B cell (primary cell): Measurements from ENCODE around the gene CD34. TPM values are rescaled to one million over a fixed set of nuclear protein-coding genes. Genes with fewer than 3 reads are reported as not detected.

Experiments
- ATAC-seq: fragments of 200-7000 bp; cut with Tn5 transposase; one replicate; pipeline ENCODE4 v1.10.0; 2021; ENCODE audit warnings: low read depth, mild to moderate bottlenecking, moderate number of reproducible peaks, moderate library complexity
- CTCF ChIA-PET: fragments of 350-600 bp; sonication (Branson Sonifier 250); formaldehyde crosslinking; loops from one replicate; lab custom pipeline; 2021; ENCODE audit warnings: antibody characterized with exemption, inconsistent platforms; lab: Charles Lee
- POLR2A ChIA-PET: fragments of 350-600 bp; sonication (Branson Sonifier 250); formaldehyde crosslinking; loops from one replicate; lab custom pipeline; 2021; ENCODE audit warnings: antibody characterized with exemption; lab: Charles Lee
- DNase-seq: peaks from one replicate; pipeline ENCODE4 v3.0.0; 2013
- H2AFZ ChIP-seq: 2 replicates; pipeline ENCODE4 v1.6.1; 2012; ENCODE audit warnings: mild to moderate bottlenecking, low read depth, low read length; ENCODE audit not compliant: insufficient read depth, poor library complexity, severe bottlenecking
- H3K27ac ChIP-seq, 2 donors: 1 replicate in 1 of 2; 2 replicates in 1 of 2; pipeline ENCODE4 v1.5.1; 2012 to 2013; ENCODE audit warnings: low read length in 2 of 2, mild to moderate bottlenecking in 2 of 2, moderate library complexity in 1 of 2
- H3K27me3 ChIP-seq, 4 experiments: fragments of 200-600 bp in 1 of 4; sonication (generic) in 1 of 4; replicated peaks in 1 of 4; 1 replicate in 2 of 4; 2 replicates in 2 of 4; pipeline versions ENCODE4 v1.6.1 to v1.7.0; 2013 to 2016; ENCODE audit warnings: low read length in 3 of 4, mild to moderate bottlenecking in 2 of 4, mixed read lengths in 1 of 4, moderate library complexity in 1 of 4; ENCODE audit not compliant: insufficient read depth in 4 of 4, control insufficient read depth in 3 of 4; ENCODE audit errors: control extremely low read depth in 1 of 4
- H3K36me3 ChIP-seq, 2 experiments: replicated peaks in 1 of 2; 1 replicate in 1 of 2; 2 replicates in 1 of 2; pipeline versions ENCODE4 v1.6.1 to v1.7.1; 2013; ENCODE audit warnings: low read length in 1 of 2; ENCODE audit not compliant: insufficient read depth in 2 of 2, control insufficient read depth in 1 of 2; ENCODE audit errors: control extremely low read depth in 1 of 2, extremely low read depth in 1 of 2
- H3K4me1 ChIP-seq, 2 donors: fragments of 200-600 bp in 1 of 2; sonication (generic) in 1 of 2; 1 replicate in 1 of 2; 2 replicates in 1 of 2; pipeline versions ENCODE4 v1.5.1 to v1.6.1; 2013 to 2017; ENCODE audit warnings: low read length in 2 of 2; ENCODE audit not compliant: control insufficient read depth in 2 of 2, insufficient read depth in 2 of 2
- H3K4me2 ChIP-seq: replicated peaks from 2 replicates; pipeline ENCODE3; 2012; ENCODE audit warnings: mild to moderate bottlenecking, low read depth, low read length; ENCODE audit not compliant: poor library complexity, severe bottlenecking
- H3K4me3 ChIP-seq, 5 experiments: fragments of 200-600 bp in 1 of 5; sonication (generic) in 1 of 5; 1 replicate in 3 of 5; 2 replicates in 2 of 5; pipeline versions ENCODE4 v1.5.1 to v1.7.0; 2011 to 2016; ENCODE audit warnings: low read length in 4 of 5, mild to moderate bottlenecking in 4 of 5, low read depth in 2 of 5, control low read depth in 1 of 5, moderate library complexity in 1 of 5; ENCODE audit not compliant: insufficient read depth in 1 of 5; ENCODE audit errors: control extremely low read depth in 1 of 5, extremely low read depth in 1 of 5
- H3K79me2 ChIP-seq: fragments of 200-600 bp; sonication (generic); one replicate; pipeline ENCODE4 v1.6.0; 2016; ENCODE audit warnings: low read length; ENCODE audit not compliant: control insufficient read depth, insufficient read depth
- H3K9ac ChIP-seq: fragments of 200-600 bp; sonication (generic); 2 replicates; pipeline ENCODE4 v1.6.1; 2017; ENCODE audit warnings: mild to moderate bottlenecking, low read length, moderate library complexity
- H3K9me3 ChIP-seq, 3 donors: one replicate each; pipeline versions ENCODE4 v1.6.1 to v1.7.1; 2013; ENCODE audit warnings: low read length in 2 of 3; ENCODE audit not compliant: control insufficient read depth in 2 of 3, insufficient read depth in 1 of 3; ENCODE audit errors: control extremely low read depth in 1 of 3
- H4K20me1 ChIP-seq: 2 replicates; pipeline ENCODE4 v1.6.0; 2012; ENCODE audit warnings: mild to moderate bottlenecking, low read length; ENCODE audit not compliant: insufficient read depth, control insufficient read depth, poor library complexity, severe bottlenecking
- H3K27ac Mint-ChIP-seq: one replicate; pipeline ENCODE4 v1.8.0; 2021; ENCODE audit warnings: mixed read lengths
- H3K27me3 Mint-ChIP-seq: one replicate; pipeline ENCODE4 v1.8.0; 2021; ENCODE audit warnings: mixed read lengths
- H3K4me1 Mint-ChIP-seq: one replicate; pipeline ENCODE4 v1.8.0; 2021; ENCODE audit warnings: mixed read lengths
- H3K4me3 Mint-ChIP-seq: one replicate; pipeline ENCODE4 v1.8.0; 2021; ENCODE audit warnings: mixed read lengths
- H3K9me3 Mint-ChIP-seq: one replicate; pipeline ENCODE4 v1.8.0; 2022; ENCODE audit warnings: mixed read lengths; ENCODE audit not compliant: insufficient read depth
- CTCF ChIP-seq: fragments of 200-600 bp; IDR thresholded peaks from one replicate; pipeline ENCODE4 v1.8.0; 2022; ENCODE audit warnings: antibody characterized with exemption, mild to moderate bottlenecking
- EZH2 ChIP-seq: IDR thresholded peaks from 2 replicates; pipeline ENCODE4 v1.6.1; 2012; ENCODE audit warnings: borderline replicate concordance, low read depth, mild to moderate bottlenecking, moderate library complexity, low read length; ENCODE audit not compliant: insufficient read depth, poor library complexity, severe bottlenecking
- WGBS: methylation state at CpG from one replicate; pipeline ENCODE4 v1.1.5; 2013; ENCODE audit warnings: missing lambda C conversion rate; ENCODE audit not compliant: insufficient coverage; 5-methylcytosine and 5-hydroxymethylcytosine counted together
- intact Hi-C: fragments of 100-400 bp; cut with micrococcal nuclease; formaldehyde crosslinking; loops from one replicate; pipeline ENCODE4 v1.10.0; 2022
- polyA plus RNA-seq: library from polyadenylated mRNA; depleted of rRNA; stranded (reverse); fragments of >200 nt; gene quantifications from 2 replicates; pipeline ENCODE4 v1.2.3, GENCODE V29; 2012
- total RNA-seq, 2 donors: library from RNA; stranded (reverse); fragments of 120-200 nt in 1 of 2; gene quantifications; 1 replicate in 1 of 2; 2 replicates in 1 of 2; pipeline versions ENCODE4 v1.2.3 to v1.2.4, GENCODE V29; 2013 to 2022

Gene CD34
- total and polyA plus RNA-seq, 2 donors (not counting 1 experiment from before 2014, with no cell fraction given), result not detected

- ChIA-PET POLR2A (no interaction called here), CTCF (interaction anchor here (1.2 to 1.5 kb wide), 3 partner anchors 9 to 44 kb away, joined by 4 to 10 read pairs (median 4); no protein-coding TSS in a partner anchor)
- no peak overlapping the region for H3K27ac ChIP-seq
- peaks cover 44% of the 10 kb centered on the region for H3K27me3 Mint-ChIP-seq
- no peaks in the 10 kb centered on the region for H3K36me3 ChIP-seq
- no peaks in the 10 kb centered on the region for H4K20me1 ChIP-seq
- DNase-seq, result no peak
- no peak overlapping the region for H3K4me3 Mint-ChIP-seq
- H3K9me3 ChIP-seq, result no peaks in the 10 kb centered on the region
- H3K9me3 Mint-ChIP-seq, result no peaks in the 10 kb centered on the region
- peaks cover 5 to 15% of the 10 kb centered on the region in 2 donors for H3K4me1 ChIP-seq
- H3K4me1 Mint-ChIP-seq, result peaks cover 12% of the 10 kb centered on the region
- no peak for TF ChIP-seq CTCF
- TF ChIP-seq EZH2, result no peak
- H3K27ac Mint-ChIP-seq, result no peak overlapping the region
- no peak for ATAC-seq
- no peak overlapping the region for H3K4me3 ChIP-seq
- H3K27me3 ChIP-seq, result peaks cover 0 to 20% (median 15%) of the 10 kb centered on the region in 4 experiments
- no peak overlapping the region for H3K9ac ChIP-seq
- H3K4me2 ChIP-seq, result no peak overlapping the region
- no peak overlapping the region for H2AFZ ChIP-seq
- intact Hi-C loops, result no loop called here
- no peaks in the 10 kb centered on the region for H3K79me2 ChIP-seq
- no CpG with 5 or more reads among the region's 1 CpG for WGBS
These were observed 43.2 kb upstream of the CD34 start for GRCh38 chr1:207954104-207954503.

- Histone ChIP-seq H2AFZ (no peak overlapping the region), H3K36me3 (no peaks in the 10 kb centered on the region), H3K4me1 (peaks cover 0 to 6% of the 10 kb centered on the region in 2 donors), H3K79me2 (no peaks in the 10 kb centered on the region), H3K9ac (no peak overlapping the region), H3K27ac (no peak overlapping the region), H4K20me1 (no peaks in the 10 kb centered on the region), H3K4me2 (no peak overlapping the region), H3K27me3 (peaks cover 0 to 10% (median 4%) of the 10 kb centered on the region in 4 experiments), H3K9me3 (no peaks in the 10 kb centered on the region), H3K4me3 (no peak overlapping the region)
- no peak overlapping the region for H3K4me3 Mint-ChIP-seq
- intact Hi-C loops, result no loop called here
- DNase-seq (no peak), ATAC-seq (no peak)
- TF ChIP-seq EZH2, result no peak
- no peak for TF ChIP-seq CTCF
- H3K27ac Mint-ChIP-seq, result no peak overlapping the region
- no peaks in the 10 kb centered on the region for H3K9me3 Mint-ChIP-seq
- ChIA-PET POLR2A (no interaction called here), CTCF (interaction anchor here (1.2 to 1.7 kb wide), 6 partner anchors 10 to 124 kb away, joined by 3 to 10 read pairs (median 4); no protein-coding TSS in a partner anchor)
- H3K27me3 Mint-ChIP-seq, result peaks cover 35% of the 10 kb centered on the region
- no CpG with 5 or more reads among the region's 4 CpGs for WGBS
- H3K4me1 Mint-ChIP-seq, result peaks cover 7% of the 10 kb centered on the region
These were observed 42.0 kb upstream of the CD34 start for GRCh38 chr1:207952617-207953542.
